ENCODE results near the gene GLYATL2.

GRCh38 chr11:58807343-58807742 is 37.2 kb downstream of the GLYATL2 start:
- TF ChIP-seq CTCF (IDR thresholded peaks at IDR 0.05) (no peak), POLR2AphosphoS5 (IDR thresholded peaks at IDR 0.05; ENCODE audit: low read depth, low read length) (no peak), SIN3A (IDR thresholded peaks at IDR 0.05; ENCODE audit: borderline replicate concordance, insufficient read depth, low read depth, low read length) (no peak), TCF7L2 (IDR thresholded peaks at IDR 0.05; ENCODE audit: low read depth, low read length) (no peak)
